ENCODE measurements around the gene NPAS3. TPM values are rescaled to one million over a fixed set of nuclear protein-coding genes. Genes with fewer than 3 reads are reported as not detected.

NPAS3 gene
- total RNA-seq, 1 experiment from 2014 or later: not detected

- CTCF ChIA-PET: no interaction called here
- H2AFZ ChIP-seq: no peak overlapping the region
- TF ChIP-seq, protein P1, sequence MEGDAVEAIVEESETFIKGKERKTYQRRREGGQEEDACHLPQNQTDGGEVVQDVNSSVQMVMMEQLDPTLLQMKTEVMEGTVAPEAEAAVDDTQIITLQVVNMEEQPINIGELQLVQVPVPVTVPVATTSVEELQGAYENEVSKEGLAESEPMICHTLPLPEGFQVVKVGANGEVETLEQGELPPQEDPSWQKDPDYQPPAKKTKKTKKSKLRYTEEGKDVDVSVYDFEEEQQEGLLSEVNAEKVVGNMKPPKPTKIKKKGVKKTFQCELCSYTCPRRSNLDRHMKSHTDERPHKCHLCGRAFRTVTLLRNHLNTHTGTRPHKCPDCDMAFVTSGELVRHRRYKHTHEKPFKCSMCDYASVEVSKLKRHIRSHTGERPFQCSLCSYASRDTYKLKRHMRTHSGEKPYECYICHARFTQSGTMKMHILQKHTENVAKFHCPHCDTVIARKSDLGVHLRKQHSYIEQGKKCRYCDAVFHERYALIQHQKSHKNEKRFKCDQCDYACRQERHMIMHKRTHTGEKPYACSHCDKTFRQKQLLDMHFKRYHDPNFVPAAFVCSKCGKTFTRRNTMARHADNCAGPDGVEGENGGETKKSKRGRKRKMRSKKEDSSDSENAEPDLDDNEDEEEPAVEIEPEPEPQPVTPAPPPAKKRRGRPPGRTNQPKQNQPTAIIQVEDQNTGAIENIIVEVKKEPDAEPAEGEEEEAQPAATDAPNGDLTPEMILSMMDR (conservative IDR thresholded peaks at IDR 0.05): no peak
Measured at GRCh38 chr14:32906672-32907071, 32.0 kb upstream of the NPAS3 start.

DNA sequence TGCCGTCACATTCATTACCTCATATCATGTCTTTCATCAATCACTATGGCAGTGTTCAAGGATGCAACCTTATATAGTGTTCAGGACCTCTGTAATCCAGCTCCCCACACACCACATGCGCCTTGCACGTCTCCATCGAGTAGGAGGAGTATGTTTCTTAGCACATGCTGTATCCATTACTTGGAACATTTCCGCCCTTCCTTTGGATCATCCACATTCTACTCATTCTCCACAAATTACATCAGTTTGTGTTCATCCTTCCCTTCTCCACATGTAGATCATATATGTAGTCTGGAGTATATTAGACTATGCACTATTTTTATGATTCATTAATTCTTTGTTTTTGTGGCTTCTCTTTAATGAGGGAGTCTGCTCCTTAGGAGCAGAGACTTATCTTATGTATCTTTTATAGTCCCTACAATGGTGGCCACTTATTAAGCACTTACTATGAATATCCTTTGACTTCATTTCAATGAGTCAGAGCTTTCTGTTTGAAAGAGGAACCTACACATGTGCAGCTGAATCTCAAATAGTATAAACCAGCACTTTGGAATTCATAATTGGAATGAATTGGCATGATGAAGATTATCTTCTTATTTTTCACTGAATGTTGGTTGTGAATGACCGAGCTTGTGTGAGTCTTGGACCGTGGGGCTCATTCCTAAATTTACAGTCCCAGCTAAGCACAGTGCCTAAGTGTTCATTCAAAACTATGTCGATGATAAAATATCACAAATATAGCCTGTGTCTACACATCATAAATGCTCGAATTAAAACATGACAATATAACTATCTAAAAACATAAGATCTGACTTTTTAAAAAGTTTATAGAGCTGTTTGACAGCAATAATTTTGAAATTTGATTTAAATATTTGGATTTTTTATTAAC lies 30.2 kb upstream of the NPAS3 start:
- Histone ChIP-seq H3K4me2 (no peak overlapping the region), H3K79me2 (ENCODE audit: low read depth) (no peaks in the 10 kb centered on the region), H3K9me3 (ENCODE audit: insufficient read depth, low read depth) (no peaks in the 10 kb centered on the region), H3K4me1 (replicated peaks; ENCODE audit: insufficient read depth) (no peaks in the 10 kb centered on the region), H3K36me3 (ENCODE audit: low read depth) (no peaks in the 10 kb centered on the region), H2AFZ (no peak overlapping the region), H3K9me2 (ENCODE audit: insufficient read depth) (no peaks in the 10 kb centered on the region), H3F3A (ENCODE audit: insufficient read depth, low read depth) (no peaks in the 10 kb centered on the region), H3K27ac (no peak overlapping the region), H3K27me3 (ENCODE audit: insufficient read depth, low read depth) (no peaks in the 10 kb centered on the region), H3K4me3 (no peak overlapping the region), H4K20me1 (ENCODE audit: insufficient read depth) (no peaks in the 10 kb centered on the region)
- BruUV-seq (replicated peaks): no TSS peak
- ChIA-PET POLR2A (ENCODE audit: unreplicated experiment) (no interaction called here), CTCF (no interaction called here)
- intact Hi-C loops (cut with micrococcal nuclease; ENCODE audit: unreplicated experiment): no loop called here
- DNase-seq: no peak
- TF ChIP-seq EZH2 (IDR thresholded peaks at IDR 0.05; ENCODE audit: low read depth): no peak
- TF ChIP-seq, protein P1 (conservative IDR thresholded peaks at IDR 0.05): no peak

More at GRCh38 chr14:32906672-32907071, 32.0 kb upstream of the NPAS3 start:
- Histone ChIP-seq H3F3A (ENCODE audit: insufficient read depth, low read depth) (no peaks in the 10 kb centered on the region), H3K36me3 (ENCODE audit: low read depth) (no peaks in the 10 kb centered on the region), H3K4me3 (no peak overlapping the region), H4K20me1 (ENCODE audit: insufficient read depth) (no peaks in the 10 kb centered on the region), H3K27ac (no peak overlapping the region), H3K9me2 (ENCODE audit: insufficient read depth) (no peaks in the 10 kb centered on the region), H3K27me3 (ENCODE audit: insufficient read depth, low read depth) (no peaks in the 10 kb centered on the region), H3K9me3 (ENCODE audit: insufficient read depth, low read depth) (no peaks in the 10 kb centered on the region), H3K4me2 (no peak overlapping the region), H3K4me1 (replicated peaks; ENCODE audit: insufficient read depth) (no peaks in the 10 kb centered on the region), H3K79me2 (ENCODE audit: low read depth) (no peaks in the 10 kb centered on the region)
- intact Hi-C loops (cut with micrococcal nuclease; ENCODE audit: unreplicated experiment): no loop called here
- no TSS peak for BruUV-seq (replicated peaks)
- POLR2A ChIA-PET (ENCODE audit: unreplicated experiment): no interaction called here
- no peak for DNase-seq

GRCh38 chr14:32913725-32914124 lies 25.0 kb upstream of the NPAS3 start:
- BruUV-seq (replicated peaks): no TSS peak
- DNase-seq: no peak
- Histone ChIP-seq H3K4me2 (no peak overlapping the region), H2AFZ (no peak overlapping the region), H3K27ac (no peak overlapping the region), H3K4me1 (replicated peaks; ENCODE audit: insufficient read depth) (no peaks in the 10 kb centered on the region), H3K9me2 (ENCODE audit: insufficient read depth) (no peaks in the 10 kb centered on the region), H3F3A (ENCODE audit: insufficient read depth, low read depth) (no peaks in the 10 kb centered on the region), H3K4me3 (no peak overlapping the region), H3K79me2 (ENCODE audit: low read depth) (no peaks in the 10 kb centered on the region), H3K9me3 (ENCODE audit: insufficient read depth, low read depth) (no peaks in the 10 kb centered on the region), H3K36me3 (ENCODE audit: low read depth) (no peaks in the 10 kb centered on the region), H3K27me3 (ENCODE audit: insufficient read depth, low read depth) (no peaks in the 10 kb centered on the region), H4K20me1 (ENCODE audit: insufficient read depth) (no peaks in the 10 kb centered on the region)
- CTCF ChIA-PET: no interaction called here
- TF ChIP-seq, protein P1 (conservative IDR thresholded peaks at IDR 0.05): no peak
- no peak for TF ChIP-seq EZH2 (IDR thresholded peaks at IDR 0.05; ENCODE audit: low read depth)
- intact Hi-C loops (cut with micrococcal nuclease; ENCODE audit: unreplicated experiment): no loop called here
- POLR2A ChIA-PET (ENCODE audit: unreplicated experiment): interaction anchor here (0.7 kb wide), 1 partner anchor 363 kb away, joined by 3 read pairs; no protein-coding TSS in a partner anchor
